SU-DHL-6 (cell line): Measurements from ENCODE around the gene ABHD17B.

Source experiments
- H2AFZ ChIP-seq: fragments of 200-600 bp; sonication (generic); 2 replicates; pipeline ENCODE4 v1.6.1; 2014; ENCODE audit warnings: low read depth, mild to moderate bottlenecking, moderate library complexity, mixed read lengths, antibody characterized with exemption, low read length; ENCODE audit not compliant: severe bottlenecking
- H3F3A ChIP-seq: fragments of 200-600 bp; shearing (Covaris generic); 2 replicates; pipeline ENCODE4 v1.6.0; 2016; ENCODE audit warnings: antibody characterized with exemption, mild to moderate bottlenecking; ENCODE audit not compliant: insufficient read depth
- H3K27ac ChIP-seq: fragments of 200-600 bp; sonication (generic); 2 replicates; pipeline ENCODE4 v1.5.1; 2016; ENCODE audit warnings: low read depth, mild to moderate bottlenecking, low read length, moderate library complexity, mixed read lengths
- H3K27me3 ChIP-seq: fragments of 200-600 bp; sonication (generic), shearing (Covaris generic); 2 replicates; pipeline ENCODE4 v1.6.0; 2014; ENCODE audit warnings: mild to moderate bottlenecking, low read length
- H3K36me3 ChIP-seq: fragments of 200-600 bp; sonication (generic); 2 replicates; pipeline ENCODE4 v1.6.1; 2014; ENCODE audit warnings: mild to moderate bottlenecking, low read length, mixed read lengths
- H3K4me2 ChIP-seq: fragments of 300-600, 200-600 bp; shearing (Covaris generic), sonication (generic); 2 replicates; pipeline ENCODE4 v1.6.0; 2014; ENCODE audit warnings: low read length, low read depth, mild to moderate bottlenecking; ENCODE audit not compliant: poor library complexity, severe bottlenecking
- H3K4me3 ChIP-seq: fragments of 200-600 bp; sonication (generic); 2 replicates; pipeline ENCODE4 v1.5.1; 2014; ENCODE audit warnings: antibody characterized with exemption, low read length, mild to moderate bottlenecking, mixed read lengths; ENCODE audit not compliant: insufficient read depth, poor library complexity, severe bottlenecking
- H3K79me2 ChIP-seq: fragments of 200-600 bp; sonication (generic); 2 replicates; pipeline ENCODE4 v1.6.1; 2014; ENCODE audit warnings: mild to moderate bottlenecking, low read length, moderate library complexity; ENCODE audit not compliant: insufficient read depth
- H3K9ac ChIP-seq: fragments of 200-600 bp; sonication (generic); 2 replicates; pipeline ENCODE4 v1.7.0; 2014; ENCODE audit warnings: mild to moderate bottlenecking, low read length
- H3K9me2 ChIP-seq: fragments of 200-600 bp; sonication (generic); replicated peaks from 2 replicates; pipeline ENCODE4 v1.6.1; 2014; ENCODE audit warnings: low read length; ENCODE audit not compliant: insufficient read depth
- H3K9me3 ChIP-seq: fragments of 200-600 bp; sonication (generic); 2 replicates; pipeline ENCODE4 v1.6.1; 2014; ENCODE audit warnings: low read length, mixed read lengths; ENCODE audit not compliant: insufficient read depth
- H4K20me1 ChIP-seq: fragments of 200-600 bp; sonication (generic); 2 replicates; pipeline ENCODE4 v1.6.1; 2014; ENCODE audit warnings: low read depth, mild to moderate bottlenecking, antibody characterized with exemption, low read length, moderate library complexity, mixed read lengths
- EZH2phosphoT487 ChIP-seq: fragments of 200-600 bp; sonication (generic), shearing (Covaris generic); conservative IDR thresholded peaks from 2 replicates; pipeline ENCODE4 v1.6.1; 2018; ENCODE audit warnings: mild to moderate bottlenecking, antibody characterized with exemption, low read length, moderate library complexity, mixed read lengths
- TF ChIP-seq, protein P1 (sequence below): fragments of 200-600 bp; sonication (generic); IDR thresholded peaks from one replicate; pipeline ENCODE4 v1.5.1; 2017; ENCODE audit warnings: antibody characterized with exemption, mild to moderate bottlenecking, low read length, moderate library complexity; ENCODE audit not compliant: insufficient read depth, poor library complexity, severe bottlenecking

The ABHD17B gene

DNA sequence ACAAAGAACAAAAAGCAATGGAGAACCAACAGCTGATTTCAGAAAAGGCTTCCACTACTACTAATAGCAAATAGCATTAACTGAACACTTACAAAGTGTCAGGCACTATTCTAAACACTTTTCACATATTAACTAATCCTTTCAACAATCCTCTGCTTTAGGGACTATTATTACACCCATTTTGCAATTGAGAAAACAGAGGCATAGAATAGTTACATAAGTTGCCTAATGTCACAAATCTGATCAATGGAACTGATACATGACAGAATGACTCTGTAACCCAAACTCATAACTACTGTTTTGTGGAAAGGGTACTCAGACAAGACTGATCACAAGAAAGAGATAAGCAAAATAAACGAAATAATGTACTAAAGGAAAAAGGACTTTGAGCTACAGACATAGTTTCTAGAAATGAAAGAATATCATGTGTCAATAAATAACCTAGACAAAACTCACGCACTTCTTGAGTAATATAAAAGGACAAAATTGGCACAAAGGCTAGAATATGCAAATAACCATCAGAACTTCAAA, 31.3 kb downstream of the ABHD17B start:
- H3K36me3 ChIP-seq, result peaks cover 21% of the 10 kb centered on the region; the same call in 1 of the 2 replicates
- H4K20me1 ChIP-seq, result no peaks in the 10 kb centered on the region
- no peak for TF ChIP-seq EZH2phosphoT487
- TF ChIP-seq, protein P1, sequence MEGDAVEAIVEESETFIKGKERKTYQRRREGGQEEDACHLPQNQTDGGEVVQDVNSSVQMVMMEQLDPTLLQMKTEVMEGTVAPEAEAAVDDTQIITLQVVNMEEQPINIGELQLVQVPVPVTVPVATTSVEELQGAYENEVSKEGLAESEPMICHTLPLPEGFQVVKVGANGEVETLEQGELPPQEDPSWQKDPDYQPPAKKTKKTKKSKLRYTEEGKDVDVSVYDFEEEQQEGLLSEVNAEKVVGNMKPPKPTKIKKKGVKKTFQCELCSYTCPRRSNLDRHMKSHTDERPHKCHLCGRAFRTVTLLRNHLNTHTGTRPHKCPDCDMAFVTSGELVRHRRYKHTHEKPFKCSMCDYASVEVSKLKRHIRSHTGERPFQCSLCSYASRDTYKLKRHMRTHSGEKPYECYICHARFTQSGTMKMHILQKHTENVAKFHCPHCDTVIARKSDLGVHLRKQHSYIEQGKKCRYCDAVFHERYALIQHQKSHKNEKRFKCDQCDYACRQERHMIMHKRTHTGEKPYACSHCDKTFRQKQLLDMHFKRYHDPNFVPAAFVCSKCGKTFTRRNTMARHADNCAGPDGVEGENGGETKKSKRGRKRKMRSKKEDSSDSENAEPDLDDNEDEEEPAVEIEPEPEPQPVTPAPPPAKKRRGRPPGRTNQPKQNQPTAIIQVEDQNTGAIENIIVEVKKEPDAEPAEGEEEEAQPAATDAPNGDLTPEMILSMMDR, result no peak
- H3K4me3 ChIP-seq, result no peak overlapping the region
- H3K9me3 ChIP-seq, result peaks cover 35% of the 10 kb centered on the region; the same call in 1 of the 2 replicates
- no peaks in the 10 kb centered on the region for H3F3A ChIP-seq
- H3K27me3 ChIP-seq, result no peaks in the 10 kb centered on the region
- no peak overlapping the region for H3K9ac ChIP-seq
- no peak overlapping the region for H2AFZ ChIP-seq
- no peak overlapping the region for H3K27ac ChIP-seq
- H3K9me2 ChIP-seq, result no peaks in the 10 kb centered on the region
- H3K4me2 ChIP-seq, result no peak overlapping the region
- H3K79me2 ChIP-seq, result peaks cover 88% of the 10 kb centered on the region

DNA sequence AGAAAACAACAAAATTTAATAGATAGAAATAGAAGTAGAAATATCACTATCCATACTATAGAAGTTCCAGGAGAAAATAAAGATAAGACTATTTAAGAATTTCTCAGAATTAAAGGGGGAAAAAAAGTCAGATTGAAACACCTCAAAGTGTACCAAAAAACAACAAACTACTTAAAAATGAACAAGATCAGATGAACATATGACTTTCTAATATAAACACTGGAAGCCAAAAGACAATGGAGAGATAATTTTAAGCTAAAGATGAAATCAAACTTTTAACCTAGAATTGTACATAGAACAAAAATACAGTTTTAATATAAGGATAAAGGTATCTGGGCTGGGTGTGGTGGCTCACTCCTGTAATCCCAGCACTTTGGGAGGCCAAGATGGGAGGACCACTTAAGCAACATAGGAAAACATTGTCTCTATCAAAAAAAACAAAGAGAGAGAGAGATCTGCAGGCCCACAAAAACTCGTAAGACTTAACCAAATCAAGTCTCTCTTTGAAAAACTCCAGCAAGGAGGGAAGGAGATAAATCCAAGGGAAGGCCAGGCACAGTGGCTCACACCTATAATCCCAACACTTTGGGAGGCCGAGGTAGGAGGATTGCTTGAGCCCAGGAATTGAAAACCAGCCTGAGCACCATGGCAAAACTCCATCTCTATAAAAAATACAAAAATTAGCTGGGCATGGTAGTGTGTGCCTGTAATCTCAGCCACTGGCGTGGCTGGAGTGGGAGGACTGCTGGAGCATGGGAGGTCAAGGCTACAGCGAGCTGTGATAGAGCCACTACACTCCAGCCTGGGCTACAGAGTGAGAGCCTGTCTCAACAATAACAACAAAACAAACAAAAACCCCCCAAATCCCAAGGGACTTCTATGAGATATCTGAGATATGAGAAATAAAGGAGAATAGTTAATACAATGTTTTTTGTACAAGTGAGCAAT, 32.4 kb downstream of the ABHD17B start:
- no peak overlapping the region for H3K27ac ChIP-seq
- peaks cover 78% of the 10 kb centered on the region for H3K79me2 ChIP-seq
- H3K4me3 ChIP-seq, result no peak overlapping the region
- no peaks in the 10 kb centered on the region for H3K27me3 ChIP-seq
- no peaks in the 10 kb centered on the region for H3F3A ChIP-seq
- H4K20me1 ChIP-seq, result no peaks in the 10 kb centered on the region
- H3K36me3 ChIP-seq, result peaks cover 21% of the 10 kb centered on the region; the same call in 1 of the 2 replicates
- H3K9me3 ChIP-seq, result peaks cover 28% of the 10 kb centered on the region; the same call in 1 of the 2 replicates
- no peak overlapping the region for H2AFZ ChIP-seq
- no peak overlapping the region for H3K4me2 ChIP-seq
- TF ChIP-seq, protein P1, result no peak
- TF ChIP-seq EZH2phosphoT487, result no peak
- H3K9ac ChIP-seq, result no peak overlapping the region
- no peaks in the 10 kb centered on the region for H3K9me2 ChIP-seq

DNA sequence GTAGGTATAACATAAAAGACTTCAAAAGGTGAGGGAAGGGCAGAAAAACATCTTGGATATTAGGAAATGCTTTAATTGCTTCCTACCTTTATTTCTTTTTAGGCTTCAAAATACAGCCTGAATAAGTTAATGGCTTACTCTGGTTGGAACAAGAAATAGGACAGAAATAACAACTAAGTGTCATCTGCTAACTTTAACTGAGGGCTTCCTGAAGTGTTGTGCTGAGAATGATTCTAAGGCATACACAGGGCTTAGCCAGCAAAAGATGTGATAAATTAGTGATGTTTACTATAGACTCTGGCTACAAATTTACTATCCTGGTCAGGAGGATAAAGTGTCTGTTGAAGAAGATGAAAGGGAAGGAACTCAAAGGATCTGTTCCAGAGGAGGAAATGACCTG, 34.2 kb downstream of the ABHD17B start:
- H3K36me3 ChIP-seq, result peaks cover 18% of the 10 kb centered on the region; the same call in 1 of the 2 replicates
- no peaks in the 10 kb centered on the region for H4K20me1 ChIP-seq
- no peak overlapping the region for H2AFZ ChIP-seq
- no peak overlapping the region for H3K27ac ChIP-seq
- no peak overlapping the region for H3K4me2 ChIP-seq
- H3K27me3 ChIP-seq, result no peaks in the 10 kb centered on the region
- peaks cover 25% of the 10 kb centered on the region; the same call in 1 of the 2 replicates for H3K9me3 ChIP-seq
- H3K9me2 ChIP-seq, result no peaks in the 10 kb centered on the region
- H3K4me3 ChIP-seq, result no peak overlapping the region
- H3K79me2 ChIP-seq, result peaks cover 63% of the 10 kb centered on the region
- no peaks in the 10 kb centered on the region for H3F3A ChIP-seq
- TF ChIP-seq EZH2phosphoT487, result no peak
- TF ChIP-seq, protein P1, result no peak
- H3K9ac ChIP-seq, result no peak overlapping the region
